ENCODE results near the gene NFE2L3.

GRCh38 chr7:26192485-26193087, 40.6 kb downstream of the NFE2L3 start:
- TF ChIP-seq YY1 (IDR thresholded peaks at IDR 0.05; ENCODE audit: insufficient read depth, insufficient read length) (no peak), SUZ12 (IDR thresholded peaks at IDR 0.05; ENCODE audit: extremely low read depth, insufficient read depth, insufficient read length) (no peak)

Measured in NT2/D1 (cell line).